HCT116 (cell line): ENCODE measurements around the gene ZNF600. TPM values are rescaled to one million over a fixed set of nuclear protein-coding genes. Genes with fewer than 3 reads are reported as not detected.
"Not testable (repeated sequence)": the region's sequence is repeated elsewhere in the genome, so short reads cannot be mapped to it uniquely, and the experiment has no call there.

Source experiments
- ATAC-seq: fragments of 200-7000 bp; cut with Tn5 transposase; 2 replicates; pipeline ENCODE4 v1.9.1; 2020; ENCODE audit warnings: mild to moderate bottlenecking, moderate library complexity
- BruUV-seq: library from RNA; stranded (reverse); fragments of 400-500 nt; replicated peaks from 2 replicates; lab custom pipeline; 2021; lab: Mats Ljungman, UMichigan
- CTCF ChIA-PET: fragments of 300-600 bp; sonication (Branson Sonifier 250); formaldehyde crosslinking; loops from one replicate; lab custom pipeline; 2021; ENCODE audit warnings: antibody characterized with exemption; lab: Charles Lee
- POLR2A ChIA-PET: fragments of 300-600, 350-600 bp; sonication (Branson Sonifier 250); formaldehyde crosslinking; loops from one replicate; lab custom pipeline; 2021; ENCODE audit warnings: antibody characterized with exemption; lab: Charles Lee
- RAD21 ChIA-PET, 2 experiments: fragments of 300-600 bp; sonication (Branson Sonifier 250); formaldehyde crosslinking; loops; one replicate each; lab custom pipeline; 2023; ENCODE audit warnings: low total read pairs in 2 of 2; ENCODE audit not compliant: uncharacterized antibody in 2 of 2, unreplicated experiment in 2 of 2, low non-redundant PET in 1 of 2; lab: Charles Lee
- DNase-seq: peaks from one replicate; pipeline ENCODE4 v3.0.0-alpha.2; 2010; ENCODE audit warnings: low read depth, low spot score
- H2AFZ ChIP-seq: fragments of 200-600 bp; shearing (Covaris generic), sonication (generic); 2 replicates; pipeline ENCODE4 v1.6.1; 2017; ENCODE audit warnings: low read depth, mixed run types, mixed read lengths, antibody characterized with exemption, low read length; ENCODE audit not compliant: poor library complexity, severe bottlenecking
- H3K27ac ChIP-seq: 2 replicates; pipeline ENCODE4 v1.5.1; 2012; ENCODE audit warnings: low read depth, low read length
- H3K27me3 ChIP-seq: fragments of 200-600 bp; sonication (generic); 2 replicates; pipeline ENCODE4 v1.6.1; 2016; ENCODE audit warnings: mixed run types, low read length, mixed read lengths; ENCODE audit not compliant: insufficient read depth
- H3K36me3 ChIP-seq, 2 experiments: fragments of 200-500 bp in 1 of 2; fragments of 200-600 bp in 1 of 2; sonication (Bioruptor generic) in 1 of 2; sonication (generic) in 1 of 2; 2 replicates each; pipeline versions ENCODE4 v1.5.1 to v1.6.1; 2014 to 2016; ENCODE audit warnings: low read length in 2 of 2, inconsistent platforms in 1 of 2, mixed read lengths in 1 of 2, mixed run types in 1 of 2; ENCODE audit not compliant: insufficient read depth in 2 of 2, control insufficient read depth in 1 of 2
- H3K4me1 ChIP-seq, 2 experiments: fragments of 200-600 bp in 1 of 2; sonication (generic) in 1 of 2; 2 replicates each; pipeline versions ENCODE4 v1.5.1 to v1.6.1; 2012 to 2017; ENCODE audit warnings: low read length in 2 of 2, inconsistent platforms in 1 of 2, mild to moderate bottlenecking in 1 of 2, mixed read lengths in 1 of 2, mixed run types in 1 of 2, moderate library complexity in 1 of 2; ENCODE audit not compliant: insufficient read depth in 2 of 2, control insufficient read depth in 1 of 2
- H3K4me2 ChIP-seq: fragments of 200-600 bp; sonication (generic); 2 replicates; pipeline ENCODE4 v1.6.1; 2017; ENCODE audit warnings: mixed run types, low read length, mixed read lengths
- H3K4me3 ChIP-seq, 2 experiments: fragments of 200-600 bp in 1 of 2; sonication (generic) in 1 of 2; replicated peaks in 1 of 2; 2 replicates each; pipeline ENCODE4 v1.5.1; 2011 to 2016; ENCODE audit warnings: low read length in 2 of 2, control low read depth in 1 of 2, low read depth in 1 of 2, mild to moderate bottlenecking in 1 of 2, mixed read lengths in 1 of 2, mixed run types in 1 of 2
- H3K79me2 ChIP-seq: fragments of 200-600 bp; sonication (generic); 2 replicates; pipeline ENCODE4 v1.6.1; 2017; ENCODE audit warnings: mild to moderate bottlenecking, mixed run types, low read length, moderate library complexity, mixed read lengths; ENCODE audit not compliant: insufficient read depth
- H3K9ac ChIP-seq: fragments of 200-600 bp; sonication (generic); 2 replicates; pipeline ENCODE4 v1.6.1; 2016; ENCODE audit warnings: low read length, mixed read lengths
- H3K9me2 ChIP-seq: fragments of 200-600 bp; sonication (generic), shearing (Covaris generic); 2 replicates; pipeline ENCODE4 v1.6.1; 2017; ENCODE audit warnings: mixed run types, mild to moderate bottlenecking, moderate library complexity; ENCODE audit not compliant: insufficient read depth
- H3K9me3 ChIP-seq, 2 experiments: fragments of 200-500 bp in 1 of 2; fragments of 200-600 bp in 1 of 2; sonication (Bioruptor generic) in 1 of 2; sonication (generic) in 1 of 2; 2 replicates each; pipeline ENCODE4 v1.6.1; 2014 to 2017; ENCODE audit warnings: low read length in 2 of 2, mixed read lengths in 2 of 2, inconsistent platforms in 1 of 2, low read depth in 1 of 2, mild to moderate bottlenecking in 1 of 2, mixed run types in 1 of 2, moderate library complexity in 1 of 2; ENCODE audit not compliant: control insufficient read depth in 1 of 2, insufficient read depth in 1 of 2
- H4K20me1 ChIP-seq: fragments of 200-600 bp; sonication (generic), shearing (Covaris generic); 2 replicates; pipeline ENCODE4 v1.6.1; 2017; ENCODE audit warnings: mixed run types, mild to moderate bottlenecking, moderate library complexity; ENCODE audit not compliant: insufficient read depth
- EZH2 ChIP-seq: fragments of 200-600 bp; sonication (generic); IDR thresholded peaks from 2 replicates; pipeline ENCODE4 v1.6.1; 2017; ENCODE audit warnings: antibody characterized with exemption, mixed run types
- FOSL1 ChIP-seq: IDR thresholded peaks from 2 replicates; pipeline ENCODE4 v1.6.1; 2012; ENCODE audit warnings: low read depth
- SIN3A ChIP-seq: IDR thresholded peaks from 2 replicates; pipeline ENCODE4 v1.6.1; 2012; ENCODE audit warnings: low read depth
- intact Hi-C: fragments of 100-400 bp; cut with micrococcal nuclease; formaldehyde crosslinking; loops from 2 replicates; pipeline ENCODE4 v1.10.0; 2022
- total RNA-seq: library from RNA; stranded (reverse); gene quantifications from one replicate; pipeline ENCODE4 v1.2.1, GENCODE V29; 2021; ENCODE audit not compliant: unreplicated experiment

Gene ZNF600
- total RNA-seq, 1 experiment from 2014 or later = 12.7 TPM

DNA sequence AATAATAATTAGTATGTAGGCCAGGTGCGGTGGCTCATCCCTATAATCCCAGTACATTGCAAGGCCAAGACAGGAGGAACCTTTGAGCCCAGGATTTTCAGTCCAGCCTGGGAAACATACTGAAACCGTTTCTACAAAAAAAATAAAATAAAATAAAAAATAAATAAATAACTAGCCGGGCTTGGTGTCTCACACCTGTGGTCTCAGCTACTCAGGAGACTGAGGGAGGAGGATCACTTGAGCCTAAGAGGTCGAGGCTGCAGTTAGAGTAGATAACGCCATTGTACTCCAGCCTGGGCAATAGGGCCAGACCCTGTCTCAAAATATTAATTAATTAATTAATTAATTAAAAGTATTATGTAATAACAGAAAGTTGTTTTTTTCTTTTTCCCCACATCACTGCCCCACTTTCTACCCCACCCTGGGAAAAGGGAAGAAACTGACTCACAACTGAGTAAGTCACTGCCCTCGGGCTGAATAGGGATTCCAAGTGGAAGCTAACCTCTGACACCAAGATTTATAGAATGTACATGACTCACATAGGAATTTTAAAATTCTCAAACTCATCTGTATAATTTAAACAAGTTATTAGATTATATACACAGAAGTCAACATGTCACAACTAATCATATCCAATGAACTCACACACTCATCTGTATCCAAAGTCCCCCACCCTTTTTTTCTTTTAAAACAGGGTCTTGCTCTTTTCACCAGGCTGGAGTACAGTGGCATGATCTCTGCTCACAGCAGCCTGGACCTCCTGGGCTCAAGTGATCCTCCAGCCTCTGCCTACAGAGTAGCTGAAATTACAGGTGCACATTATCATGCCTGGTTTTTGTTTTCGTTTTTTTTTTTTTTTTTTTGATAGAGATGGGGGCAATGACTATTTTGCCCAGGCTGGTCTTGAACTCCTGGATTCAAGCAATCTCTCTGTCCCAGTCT lies 64.3 kb downstream of the ZNF600 start:
- Histone ChIP-seq H3K36me3 (0 out of 4 replicates have a peak, but pooled peaks cover 0 to 2% of the 10 kb centered on the region in 2 experiments), H2AFZ (no peak overlapping the region), H3K9me2 (no peaks in the 10 kb centered on the region), H4K20me1 (no peaks in the 10 kb centered on the region), H3K4me1 (no peaks in the 10 kb centered on the region), H3K79me2 (no peaks in the 10 kb centered on the region), H3K4me3 (no peak overlapping the region), H3K9me3 (no peaks in the 10 kb centered on the region), H3K4me2 (no peak overlapping the region), H3K27ac (no peak overlapping the region), H3K27me3 (no peaks in the 10 kb centered on the region), H3K9ac (no peak overlapping the region)
- ChIA-PET CTCF (no interaction called here), POLR2A (no interaction called here), RAD21 (no interaction called here)
- no TSS peak for BruUV-seq
- peak; percentile 34; the same call in 1 of the 2 replicates for TF ChIP-seq FOSL1
- TF ChIP-seq SIN3A = no peak
- TF ChIP-seq EZH2 = no peak
- ATAC-seq (no peak), DNase-seq (no peak)
- intact Hi-C loops = no loop called here

DNA sequence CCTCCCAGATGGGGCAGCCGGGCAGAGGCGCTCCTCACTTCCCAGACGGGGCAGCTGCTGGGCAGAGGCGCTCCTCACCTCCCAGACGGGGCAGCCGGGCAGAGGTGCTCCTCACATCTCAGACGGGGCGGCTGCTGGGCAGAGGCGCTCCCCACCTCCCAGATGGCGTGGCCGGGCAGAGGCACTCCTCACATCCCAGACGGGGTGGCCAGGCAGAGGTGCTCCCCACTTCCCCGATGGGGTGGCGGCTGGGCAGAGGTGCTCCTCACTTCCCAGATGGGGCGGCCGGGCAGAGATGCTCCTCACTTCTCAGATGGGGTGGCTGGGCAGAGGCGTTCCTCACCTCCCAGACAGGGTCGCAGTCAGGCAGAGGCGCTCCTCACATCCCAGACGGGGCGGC lies 66.0 kb downstream of the ZNF600 start:
- H3K9ac ChIP-seq, H3K79me2 ChIP-seq, H3K4me2 ChIP-seq, BruUV-seq, H3K36me3 ChIP-seq, H3K9me3 ChIP-seq, POLR2A ChIA-PET, DNase-seq, H3K4me1 ChIP-seq, H3K4me3 ChIP-seq, H2AFZ ChIP-seq, ATAC-seq, H3K9me2 ChIP-seq, H4K20me1 ChIP-seq, CTCF ChIA-PET, H3K27me3 ChIP-seq, RAD21 ChIA-PET, H3K27ac ChIP-seq, intact Hi-C loops: not testable (repeated sequence)
